CD4-positive, alpha-beta T cell treated with Interleukin-15 for 1 hour (primary cell): Measurements from ENCODE around the gene SLC9A9.

ENCODE experiments used
- DNase-seq: peaks from one replicate; pipeline ENCODE4 v3.0.0-alpha.2; 2020

The SLC9A9 gene

DNA sequence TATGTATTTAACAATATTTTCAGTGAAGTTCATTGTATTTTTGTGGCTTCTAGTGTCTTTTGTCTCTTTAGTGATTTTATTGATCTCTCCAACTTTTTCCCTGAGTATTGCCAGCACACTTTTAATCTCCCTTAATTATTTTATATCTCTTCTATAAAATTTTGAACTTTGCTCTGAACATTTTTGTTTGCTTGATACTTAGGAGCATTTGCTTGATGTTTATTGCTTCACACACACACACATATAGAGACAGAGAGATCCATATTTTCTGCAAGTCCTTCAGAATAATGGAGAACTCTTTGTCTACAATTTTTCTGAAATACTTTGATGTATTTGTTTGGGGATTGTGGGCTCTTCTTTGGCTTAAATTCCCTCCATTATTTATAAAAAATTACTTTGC is 213.8 kb downstream of the SLC9A9 start:
- no peak for DNase-seq

- no peak for DNase-seq
Observed at GRCh38 chr3:143633816-143634215, 214.5 kb downstream of the SLC9A9 start.

GRCh38 chr3:143629726-143630125 is 218.5 kb downstream of the SLC9A9 start:
- no peak for DNase-seq

GRCh38 chr3:143628971-143629370 is 219.3 kb downstream of the SLC9A9 start:
- no peak for DNase-seq

- DNase-seq: no peak
Observed at GRCh38 chr3:143627336-143627735, 220.9 kb downstream of the SLC9A9 start.

DNA sequence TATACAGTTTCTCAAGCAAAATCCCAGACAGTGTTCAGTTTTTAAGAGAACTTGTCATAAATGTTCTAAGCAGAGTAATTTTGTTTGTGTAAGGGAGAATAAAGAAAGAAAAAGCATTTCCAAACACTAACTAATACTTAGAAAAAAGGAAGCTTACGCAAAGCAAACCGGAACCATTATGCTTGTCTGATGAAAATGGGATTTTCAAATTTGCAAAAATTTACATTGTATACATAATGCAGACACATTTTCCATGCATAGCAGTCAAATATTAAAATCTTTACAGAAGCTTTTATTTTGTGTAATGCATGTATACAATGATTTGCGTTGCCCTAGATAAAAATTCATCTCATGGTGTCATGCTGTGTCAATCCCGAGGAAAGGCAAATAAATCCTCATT is 229.0 kb downstream of the SLC9A9 start:
- no peak for DNase-seq

- no peak for DNase-seq
Observed at GRCh38 chr3:143617050-143617449, 231.2 kb downstream of the SLC9A9 start.

DNA sequence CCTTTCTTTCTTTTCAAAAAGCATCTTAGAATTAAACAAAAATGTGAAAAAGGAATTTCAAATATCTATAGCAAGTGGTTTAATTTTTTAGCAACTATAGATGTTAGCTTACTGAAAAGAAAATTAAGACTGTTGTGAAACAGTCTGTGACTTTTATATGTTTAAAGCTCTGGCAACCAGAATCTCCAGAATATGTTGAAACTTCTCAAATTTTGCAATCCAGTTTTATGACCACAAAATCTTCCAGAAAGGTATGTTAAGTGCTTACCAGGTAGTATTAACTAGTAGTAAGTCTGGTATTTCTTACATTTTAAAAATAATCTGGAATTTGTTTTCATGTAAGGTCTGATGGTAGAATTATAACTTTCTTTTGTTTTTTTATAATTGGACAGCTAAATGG is 235.0 kb downstream of the SLC9A9 start:
- DNase-seq: no peak

DNA sequence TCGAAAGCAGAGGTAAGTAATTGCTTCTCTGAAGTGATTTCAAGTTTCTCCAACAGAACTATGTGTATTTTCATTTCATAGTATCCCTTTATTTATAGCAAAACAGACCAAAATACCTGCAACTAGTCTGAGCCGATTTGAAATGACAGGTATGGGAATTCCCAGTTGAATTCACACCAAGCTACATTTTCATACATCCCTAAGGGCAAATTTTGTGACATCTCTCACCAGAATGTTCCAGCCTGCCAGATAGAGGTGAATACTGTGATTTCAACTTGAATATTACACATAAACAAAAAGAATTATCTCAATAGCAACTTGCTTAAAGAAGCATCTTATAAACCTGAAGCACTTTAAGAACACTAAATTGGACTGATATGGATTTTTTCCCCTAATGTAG is 235.7 kb downstream of the SLC9A9 start:
- no peak for DNase-seq

DNA sequence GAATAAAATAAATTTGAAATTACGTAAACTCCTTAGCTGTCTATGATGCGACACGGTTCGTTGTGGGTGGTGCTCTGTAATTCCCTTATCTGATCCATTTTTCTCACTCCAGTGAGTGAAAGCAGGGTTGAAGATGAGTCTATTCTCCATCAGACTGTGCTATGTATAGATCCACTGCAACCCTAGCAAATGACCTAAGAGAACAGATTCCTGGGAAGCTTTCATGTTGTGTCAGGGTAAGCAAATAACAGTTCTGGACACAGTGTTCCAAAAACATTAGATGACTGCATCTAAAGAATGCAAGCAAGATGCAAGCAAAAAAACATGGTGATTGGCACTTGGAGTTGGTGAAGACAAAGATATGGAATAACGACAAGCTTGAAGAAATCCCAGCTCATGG is 239.3 kb downstream of the SLC9A9 start:
- DNase-seq: no peak

DNA sequence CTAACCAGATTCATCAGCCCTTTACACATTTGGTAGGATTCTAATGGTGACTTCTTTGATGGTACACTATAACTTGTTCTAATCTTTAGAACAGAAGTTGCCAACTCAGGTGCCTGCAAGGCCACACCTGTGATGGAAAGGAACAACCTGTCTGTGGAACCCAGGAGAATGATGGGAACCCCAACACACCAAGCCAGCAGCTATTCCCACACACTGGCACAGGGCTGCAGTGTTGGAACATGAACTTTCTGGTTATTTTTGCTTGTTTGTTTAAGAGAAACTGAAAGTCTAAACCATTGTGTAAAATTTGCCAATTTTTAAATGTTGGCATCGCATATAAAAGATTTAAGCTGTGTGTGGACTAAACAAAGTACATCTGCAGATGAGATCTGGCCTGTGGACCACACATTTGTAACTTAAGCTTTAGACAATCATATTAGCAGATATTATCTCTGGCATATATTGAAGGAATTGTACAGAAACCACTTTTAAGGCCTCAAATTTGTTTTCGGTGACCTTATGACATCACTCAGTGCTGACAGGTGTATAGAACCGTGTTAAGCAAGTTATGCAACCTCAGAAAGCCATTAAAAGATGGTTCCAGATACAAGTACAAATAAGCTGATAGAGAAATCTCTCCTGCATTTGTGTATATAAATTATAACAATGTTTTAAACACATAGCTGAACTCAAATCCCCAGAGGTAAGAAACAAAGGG is 242.9 kb downstream of the SLC9A9 start:
- DNase-seq: no peak

DNA sequence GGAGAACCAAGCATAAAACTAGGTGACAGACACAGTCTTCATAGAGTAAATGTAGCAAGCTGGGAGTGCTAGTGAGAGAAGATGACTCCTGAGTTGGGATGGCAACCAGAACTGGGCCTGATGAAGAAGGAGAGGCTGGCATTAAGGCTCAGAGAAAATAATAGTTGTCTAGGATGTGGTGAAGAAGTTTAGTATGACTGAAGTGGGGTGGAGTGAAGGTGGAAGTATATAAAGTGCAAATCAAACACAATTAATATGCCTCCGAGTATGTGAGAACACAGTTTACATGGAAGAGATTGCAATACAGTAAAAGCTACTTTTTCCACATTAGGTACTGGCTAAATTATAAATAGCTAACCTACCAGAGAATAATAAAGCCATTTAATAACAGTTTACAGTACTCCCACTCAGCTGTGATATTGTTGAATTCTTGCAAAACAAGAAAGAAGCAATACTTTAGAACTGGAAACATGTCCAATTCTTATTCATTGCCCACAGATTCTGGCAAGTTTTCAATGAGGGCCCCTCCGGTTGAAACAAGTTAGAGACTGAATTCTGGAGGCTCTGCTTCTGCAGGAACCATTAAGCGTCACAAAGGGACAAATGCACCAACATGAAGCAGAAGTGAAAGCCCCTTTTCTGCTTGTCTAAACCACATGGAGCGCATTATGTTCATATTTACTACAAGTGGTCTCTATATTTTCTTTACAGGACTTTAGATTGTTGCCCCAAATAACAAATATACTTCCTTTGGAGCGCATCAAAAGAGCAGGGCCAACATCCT is 243.7 kb downstream of the SLC9A9 start:
- DNase-seq: no peak

DNA sequence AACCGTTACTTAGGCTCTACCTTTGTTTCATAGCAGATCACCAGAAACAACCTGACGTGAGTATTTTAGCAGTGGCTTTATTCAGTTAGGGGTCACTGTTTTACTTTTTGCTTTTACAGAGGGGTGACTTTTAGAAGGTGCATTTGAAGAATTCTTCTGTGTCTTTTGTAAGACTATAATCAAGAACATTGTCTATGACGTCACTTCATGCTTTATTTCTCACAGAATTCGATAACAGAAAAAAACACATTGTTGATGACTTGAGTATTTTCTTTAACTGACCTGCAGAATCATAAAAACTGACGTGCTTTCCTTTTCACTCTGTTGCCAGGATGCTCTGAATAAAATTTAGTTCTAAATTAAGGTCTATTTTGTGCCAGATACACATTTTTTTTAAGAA is 244.5 kb downstream of the SLC9A9 start:
- DNase-seq: no peak

- no peak for DNase-seq
Observed at GRCh38 chr3:143601723-143602484, 246.4 kb downstream of the SLC9A9 start.

GRCh38 chr3:143600756-143601718 is 247.2 kb downstream of the SLC9A9 start:
- DNase-seq: no peak

DNA sequence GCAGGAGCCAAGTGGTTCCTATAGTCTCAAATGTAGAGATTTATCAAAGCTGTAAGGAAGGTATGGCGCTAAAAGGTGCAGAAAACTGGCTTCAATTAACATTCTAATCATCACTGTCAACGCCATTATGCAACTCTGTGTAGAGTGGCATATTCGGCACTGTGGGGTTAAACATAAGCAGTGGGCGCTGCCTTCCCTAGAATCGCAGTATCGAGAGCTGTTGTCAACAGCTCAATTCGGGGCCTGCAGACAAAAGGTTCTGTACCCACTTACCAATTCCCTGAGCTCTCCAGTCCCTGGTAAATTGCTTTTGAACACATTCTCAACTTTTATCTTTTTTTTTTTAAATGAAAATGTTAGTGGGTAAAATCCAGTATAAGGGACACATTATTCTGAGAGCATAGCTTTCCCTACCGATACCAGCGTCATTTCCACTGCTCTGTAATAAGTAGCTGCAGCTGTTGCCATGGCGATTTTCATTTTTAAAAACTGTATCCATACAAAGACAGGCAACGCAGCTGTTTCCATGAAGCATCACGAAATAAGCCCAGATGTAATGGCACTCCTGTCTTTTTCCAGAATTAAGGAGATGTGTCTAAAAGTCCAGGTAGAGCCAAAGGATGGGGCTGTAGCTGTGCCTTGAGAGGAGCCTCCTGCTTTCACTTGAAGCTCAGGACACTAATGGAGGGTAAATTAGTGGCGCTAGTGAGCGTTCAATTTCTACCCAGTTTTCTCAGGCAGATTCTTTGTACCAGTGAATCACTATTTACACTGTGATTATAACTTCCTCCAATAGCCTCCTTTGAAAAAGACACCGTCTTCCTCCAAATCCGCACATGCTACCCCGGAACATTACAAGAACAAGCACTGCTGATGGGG is 250.3 kb downstream of the SLC9A9 start:
- no peak for DNase-seq

- no peak for DNase-seq
Observed at GRCh38 chr3:143596957-143597642, 251.2 kb downstream of the SLC9A9 start.

GRCh38 chr3:143595456-143596077 is 252.7 kb downstream of the SLC9A9 start:
- no peak for DNase-seq

DNA sequence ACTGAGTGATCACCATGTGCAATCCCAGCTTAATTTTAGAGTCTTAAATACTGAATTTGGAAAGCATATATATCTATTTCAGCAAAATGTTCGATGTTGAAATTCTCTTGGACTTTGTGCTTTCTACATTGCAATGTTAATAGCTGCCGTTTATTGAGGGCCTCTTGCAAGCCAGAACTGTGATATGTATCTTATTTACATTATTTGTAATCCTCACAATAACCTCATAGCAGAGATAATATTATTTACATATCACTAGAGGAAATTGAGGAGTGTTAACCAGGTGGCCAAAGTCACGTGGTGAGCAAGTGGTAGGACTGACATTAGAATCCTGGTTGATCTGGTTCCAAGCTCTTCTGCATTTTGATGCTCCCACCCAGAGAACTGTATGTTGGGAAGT is 254.1 kb downstream of the SLC9A9 start:
- no peak for DNase-seq

DNA sequence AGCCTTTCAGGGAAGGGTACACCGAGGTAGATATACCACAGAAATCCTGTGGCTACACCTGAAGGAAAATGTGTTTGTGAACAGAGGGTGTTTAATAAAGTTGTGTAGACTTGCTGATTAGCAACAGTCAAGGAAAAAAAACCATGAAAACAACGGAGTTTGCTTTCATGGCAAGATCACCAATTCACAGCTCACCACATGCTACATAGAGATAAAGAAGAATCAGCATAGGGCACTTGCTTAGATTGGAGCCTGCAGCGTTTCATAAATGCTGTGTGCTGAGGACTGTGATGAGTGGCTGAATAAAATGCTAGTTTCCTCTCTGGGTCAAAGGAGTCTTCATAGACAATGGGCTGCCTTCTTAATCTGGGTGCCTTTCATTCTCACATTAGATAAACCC is 257.6 kb downstream of the SLC9A9 start:
- DNase-seq: no peak
